ENCODE data around the gene CDK14. TPM values are rescaled to one million over a fixed set of nuclear protein-coding genes. Genes with fewer than 3 reads are reported as not detected.

CDK14 gene
- total RNA-seq, 1 donor, result 41.0 TPM

- no peak for TF ChIP-seq CTCF (IDR thresholded peaks at IDR 0.05; ENCODE audit: insufficient read depth, low read depth, low read length)
- H3K4me3 ChIP-seq (ENCODE audit: low read depth, low read length), result no peak overlapping the region
- DNase-seq (ENCODE audit: low read depth), result no peak
These were observed 541.8 kb downstream of the CDK14 start for GRCh38 chr7:91137788-91138368.

GRCh38 chr7:91140286-91140685 lies 544.2 kb downstream of the CDK14 start:
- no peak for DNase-seq (ENCODE audit: low read depth)
- no peak for TF ChIP-seq CTCF (IDR thresholded peaks at IDR 0.05; ENCODE audit: insufficient read depth, low read depth, low read length)
- H3K4me3 ChIP-seq (ENCODE audit: low read depth, low read length), result no peak overlapping the region

GRCh38 chr7:91140982-91141381 lies 544.9 kb downstream of the CDK14 start:
- no peak for DNase-seq (ENCODE audit: low read depth)
- no peak overlapping the region for H3K4me3 ChIP-seq (ENCODE audit: low read depth, low read length)
- TF ChIP-seq CTCF (IDR thresholded peaks at IDR 0.05; ENCODE audit: insufficient read depth, low read depth, low read length), result no peak

- DNase-seq (ENCODE audit: low read depth), result no peak
- no peak for TF ChIP-seq CTCF (IDR thresholded peaks at IDR 0.05; ENCODE audit: insufficient read depth, low read depth, low read length)
- no peak overlapping the region for H3K4me3 ChIP-seq (ENCODE audit: low read depth, low read length)
These were observed 546.6 kb downstream of the CDK14 start for GRCh38 chr7:91142743-91143142.

- no peak for DNase-seq (ENCODE audit: low read depth)
- H3K4me3 ChIP-seq (ENCODE audit: low read depth, low read length), result no peak overlapping the region
- no peak for TF ChIP-seq CTCF (IDR thresholded peaks at IDR 0.05; ENCODE audit: insufficient read depth, low read depth, low read length)
These were observed 553.5 kb downstream of the CDK14 start for GRCh38 chr7:91149341-91150246.

- no peak overlapping the region for H3K4me3 ChIP-seq (ENCODE audit: low read depth, low read length)
- TF ChIP-seq CTCF (IDR thresholded peaks at IDR 0.05; ENCODE audit: insufficient read depth, low read depth, low read length), result no peak
- no peak for DNase-seq (ENCODE audit: low read depth)
These were observed 555.8 kb downstream of the CDK14 start for GRCh38 chr7:91151916-91152315.
